ENCODE data around the gene AJM1. TPM values are rescaled to one million over a fixed set of nuclear protein-coding genes. Genes with fewer than 3 reads are reported as not detected.
A peak's percentile ranks its signal among the peaks of the same experiment; 100 is the strongest.
"Not testable (repeated sequence)": the region's sequence is repeated elsewhere in the genome, so short reads cannot be mapped to it uniquely, and the experiment has no call there.

The AJM1 gene
- total RNA-seq, 1 experiment from 2014 or later = 1.9 TPM

- Histone ChIP-seq H3K36me3 (ENCODE audit: insufficient read depth, low read length) (no peaks in the 10 kb centered on the region), H3K9ac (ENCODE audit: low read length) (no peak overlapping the region), H3K4me1 (ENCODE audit: low read length) (no peaks in the 10 kb centered on the region), H3K4me2 (ENCODE audit: low read depth, low read length, poor library complexity, severe bottlenecking) (no peak overlapping the region), H4K20me1 (ENCODE audit: insufficient read depth, low read depth, low read length) (no peaks in the 10 kb centered on the region), H3K27ac (ENCODE audit: low read length) (no peak overlapping the region), H2AFZ (ENCODE audit: low read length) (no peak overlapping the region), H3K27me3 (ENCODE audit: low read length) (no peaks in the 10 kb centered on the region), H3K9me3 (ENCODE audit: low read length) (0 out of 2 replicates have a peak, but pooled peaks cover 5% of the 10 kb centered on the region), H3K79me2 (ENCODE audit: low read length) (no peaks in the 10 kb centered on the region), H3K9me2 (replicated peaks; ENCODE audit: insufficient read depth, low read length) (no peaks in the 10 kb centered on the region), H3K4me3 (ENCODE audit: low read length) (no peak overlapping the region)
- no peak for DNase-seq
These were observed 34.2 kb downstream of the AJM1 start for GRCh38 chr9:136876476-136876875.

- no peak overlapping the region for H2AFZ ChIP-seq (ENCODE audit: low read length)
- peaks cover 18% of the 10 kb centered on the region for H3K4me1 ChIP-seq (ENCODE audit: low read length)
- peak; percentile 59 for DNase-seq
- H3K9me3 ChIP-seq (ENCODE audit: low read length) = no peaks in the 10 kb centered on the region
- H3K4me2 ChIP-seq (ENCODE audit: low read depth, low read length, poor library complexity, severe bottlenecking) = no peak overlapping the region
- H4K20me1 ChIP-seq (ENCODE audit: insufficient read depth, low read depth, low read length) = no peaks in the 10 kb centered on the region
- H3K4me3 ChIP-seq (ENCODE audit: low read length) = no peak overlapping the region
- no peaks in the 10 kb centered on the region for H3K79me2 ChIP-seq (ENCODE audit: low read length)
- no peak overlapping the region for H3K27ac ChIP-seq (ENCODE audit: low read length)
- H3K9ac ChIP-seq (ENCODE audit: low read length) = no peak overlapping the region
- H3K9me2 ChIP-seq (replicated peaks; ENCODE audit: insufficient read depth, low read length) = no peaks in the 10 kb centered on the region
- H3K36me3 ChIP-seq (ENCODE audit: insufficient read depth, low read length) = no peaks in the 10 kb centered on the region
- no peaks in the 10 kb centered on the region for H3K27me3 ChIP-seq (ENCODE audit: low read length)
These were observed 38.4 kb downstream of the AJM1 start for GRCh38 chr9:136880651-136881050.

- H4K20me1 ChIP-seq (ENCODE audit: insufficient read depth, low read depth, low read length) = no peaks in the 10 kb centered on the region
- peak overlapping the region; percentile 30 for H3K9ac ChIP-seq (ENCODE audit: low read length)
- no peak for DNase-seq
- no peaks in the 10 kb centered on the region for H3K9me2 ChIP-seq (replicated peaks; ENCODE audit: insufficient read depth, low read length)
- H3K9me3 ChIP-seq (ENCODE audit: low read length) = no peaks in the 10 kb centered on the region
- peak overlapping the region; percentile 22 for H3K4me2 ChIP-seq (ENCODE audit: low read depth, low read length, poor library complexity, severe bottlenecking)
- H3K27ac ChIP-seq (ENCODE audit: low read length) = no peak overlapping the region
- peaks cover 20% of the 10 kb centered on the region for H3K4me1 ChIP-seq (ENCODE audit: low read length)
- peaks cover 1% of the 10 kb centered on the region for H3K79me2 ChIP-seq (ENCODE audit: low read length)
- no peaks in the 10 kb centered on the region for H3K27me3 ChIP-seq (ENCODE audit: low read length)
- H2AFZ ChIP-seq (ENCODE audit: low read length) = no peak overlapping the region
- no peaks in the 10 kb centered on the region for H3K36me3 ChIP-seq (ENCODE audit: insufficient read depth, low read length)
- no peak overlapping the region for H3K4me3 ChIP-seq (ENCODE audit: low read length)
These were observed 39.4 kb downstream of the AJM1 start for GRCh38 chr9:136881691-136882108.

- no peaks in the 10 kb centered on the region for H3K9me2 ChIP-seq (replicated peaks; ENCODE audit: insufficient read depth, low read length)
- no peak overlapping the region for H3K27ac ChIP-seq (ENCODE audit: low read length)
- H3K27me3 ChIP-seq (ENCODE audit: low read length) = no peaks in the 10 kb centered on the region
- no peak overlapping the region for H2AFZ ChIP-seq (ENCODE audit: low read length)
- H3K36me3 ChIP-seq (ENCODE audit: insufficient read depth, low read length) = no peaks in the 10 kb centered on the region
- peaks cover 4% of the 10 kb centered on the region; the same call in 1 of the 2 replicates for H4K20me1 ChIP-seq (ENCODE audit: insufficient read depth, low read depth, low read length)
- peak overlapping the region; percentile 22 for H3K4me2 ChIP-seq (ENCODE audit: low read depth, low read length, poor library complexity, severe bottlenecking)
- peaks cover 8% of the 10 kb centered on the region for H3K79me2 ChIP-seq (ENCODE audit: low read length)
- peak overlapping the region; percentile 30 for H3K9ac ChIP-seq (ENCODE audit: low read length)
- no peak overlapping the region for H3K4me3 ChIP-seq (ENCODE audit: low read length)
- peaks cover 23% of the 10 kb centered on the region for H3K4me1 ChIP-seq (ENCODE audit: low read length)
- DNase-seq = peak; percentile 58
- H3K9me3 ChIP-seq (ENCODE audit: low read length) = no peaks in the 10 kb centered on the region
These were observed 40.0 kb downstream of the AJM1 start for GRCh38 chr9:136882109-136882946.

- H4K20me1 ChIP-seq (ENCODE audit: insufficient read depth, low read depth, low read length); H3K4me2 ChIP-seq (ENCODE audit: low read depth, low read length, poor library complexity, severe bottlenecking); H3K4me3 ChIP-seq (ENCODE audit: low read length); DNase-seq; H3K27ac ChIP-seq (ENCODE audit: low read length); H3K36me3 ChIP-seq (ENCODE audit: insufficient read depth, low read length); H3K9me3 ChIP-seq (ENCODE audit: low read length); H3K9me2 ChIP-seq (replicated peaks; ENCODE audit: insufficient read depth, low read length); H2AFZ ChIP-seq (ENCODE audit: low read length); H3K27me3 ChIP-seq (ENCODE audit: low read length): not testable (repeated sequence)
- peaks cover 13% of the 10 kb centered on the region for H3K79me2 ChIP-seq (ENCODE audit: low read length)
- H3K9ac ChIP-seq (ENCODE audit: low read length) = peak overlapping the region; percentile 30
- peaks cover 28% of the 10 kb centered on the region for H3K4me1 ChIP-seq (ENCODE audit: low read length)
These were observed 40.6 kb downstream of the AJM1 start for GRCh38 chr9:136882947-136883283.

GRCh38 chr9:136883670-136884069, 41.4 kb downstream of the AJM1 start:
- DNase-seq; H3K9ac ChIP-seq (ENCODE audit: low read length); H3K27ac ChIP-seq (ENCODE audit: low read length): not testable (repeated sequence)

GRCh38 chr9:136885950-136886578, 43.8 kb downstream of the AJM1 start, which contains the start of gene TRAF2:
Gene TRAF2, plus strand, starts transcription at chr9:136886516. Its CDS starts 12,225 bp downstream, at chr9:136898741.
- Histone ChIP-seq H3K9ac (ENCODE audit: low read length) (peak within 1 kb of the TSS; percentile 92), H3K27me3 (ENCODE audit: low read length) (no peaks in the 10 kb centered on the region), H3K36me3 (ENCODE audit: insufficient read depth, low read length) (peaks cover 4% of the 10 kb centered on the region; the same call in 1 of the 2 replicates), H4K20me1 (ENCODE audit: insufficient read depth, low read depth, low read length) (peaks cover 12% of the 10 kb centered on the region), H3K27ac (ENCODE audit: low read length) (peak within 1 kb of the TSS; percentile 20; the same call in 1 of the 2 replicates), H3K4me2 (ENCODE audit: low read depth, low read length, poor library complexity, severe bottlenecking) (peak within 1 kb of the TSS; percentile 99), H3K9me2 (replicated peaks; ENCODE audit: insufficient read depth, low read length) (no peaks in the 10 kb centered on the region), H3K4me1 (ENCODE audit: low read length) (peaks cover 30% of the 10 kb centered on the region), H2AFZ (ENCODE audit: low read length) (peak within 1 kb of the TSS; percentile 100), H3K9me3 (ENCODE audit: low read length) (no peaks in the 10 kb centered on the region), H3K79me2 (ENCODE audit: low read length) (peaks cover 45% of the 10 kb centered on the region), H3K4me3 (ENCODE audit: low read length) (peak within 1 kb of the TSS; percentile 99)
- peak; percentile 99 for DNase-seq

More at GRCh38 chr9:136883670-136884069, 41.4 kb downstream of the AJM1 start:
- not testable (repeated sequence) for H2AFZ ChIP-seq (ENCODE audit: low read length); H3K4me3 ChIP-seq (ENCODE audit: low read length); H4K20me1 ChIP-seq (ENCODE audit: insufficient read depth, low read depth, low read length); H3K36me3 ChIP-seq (ENCODE audit: insufficient read depth, low read length); H3K9me2 ChIP-seq (replicated peaks; ENCODE audit: insufficient read depth, low read length); H3K9me3 ChIP-seq (ENCODE audit: low read length); H3K4me2 ChIP-seq (ENCODE audit: low read depth, low read length, poor library complexity, severe bottlenecking); H3K27me3 ChIP-seq (ENCODE audit: low read length)
- peaks cover 21% of the 10 kb centered on the region for H3K79me2 ChIP-seq (ENCODE audit: low read length)
- peaks cover 30% of the 10 kb centered on the region for H3K4me1 ChIP-seq (ENCODE audit: low read length)

Data from Karpas-422 (cell line).